ENCODE results near the gene HBZ.
A peak's percentile ranks its signal among the peaks of the same experiment; 100 is the strongest.
"Not testable (repeated sequence)": the region's sequence is repeated elsewhere in the genome, so short reads cannot be mapped to it uniquely, and the experiment has no call there.

Gene HBZ

DNA sequence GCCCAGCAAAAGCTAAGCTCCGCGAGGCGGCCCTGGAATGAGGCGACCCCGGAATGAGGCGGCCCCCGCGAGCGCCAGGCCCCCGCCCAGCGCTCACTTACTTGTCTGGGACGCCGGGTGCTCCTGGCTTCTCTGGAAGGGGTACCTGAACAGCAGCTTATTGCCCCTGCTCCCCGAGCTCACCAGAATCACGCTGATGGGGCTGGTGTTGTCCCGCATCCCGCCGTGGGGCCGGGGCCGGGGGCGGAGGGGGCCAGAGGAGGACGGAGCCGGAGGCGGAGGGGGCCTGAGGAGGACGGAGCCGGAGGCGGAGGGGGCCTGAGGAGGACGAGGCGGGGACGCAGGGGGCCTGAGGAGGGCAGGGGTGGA, 14.4 kb upstream of the HBZ start:
- peak; percentile 12 for DNase-seq

DNA sequence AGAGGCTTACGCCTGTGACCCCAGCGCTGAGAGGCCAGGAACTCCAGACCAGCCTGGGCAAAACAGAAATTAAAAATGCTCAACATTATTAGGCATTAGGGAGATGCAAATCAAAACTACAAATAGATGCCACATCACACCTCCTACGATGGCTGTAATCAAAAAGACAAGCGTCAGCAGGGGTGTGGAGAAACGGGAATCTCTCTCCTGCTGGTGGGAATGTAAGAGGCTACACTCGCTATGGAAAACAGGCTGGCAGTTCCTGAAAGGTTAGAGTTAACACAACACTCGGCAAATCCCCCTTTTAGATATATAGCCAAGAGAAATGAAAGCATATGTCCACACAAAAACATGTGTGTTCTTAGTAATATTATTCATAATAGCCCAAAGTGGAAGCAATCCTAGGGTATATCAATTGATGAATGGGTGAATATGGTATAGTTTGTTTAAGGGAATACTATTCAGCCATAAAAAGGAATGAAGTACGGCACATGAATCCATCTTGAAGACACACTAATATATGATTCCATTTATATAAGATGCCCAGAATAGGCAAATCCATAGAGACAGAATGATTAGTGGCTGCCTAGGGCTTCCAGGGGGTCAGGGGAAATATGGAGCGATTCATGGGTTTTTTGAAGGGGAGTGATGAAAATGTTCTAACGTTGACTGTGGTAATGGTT, 12.1 kb upstream of the HBZ start:
- DNase-seq: no peak

DNA sequence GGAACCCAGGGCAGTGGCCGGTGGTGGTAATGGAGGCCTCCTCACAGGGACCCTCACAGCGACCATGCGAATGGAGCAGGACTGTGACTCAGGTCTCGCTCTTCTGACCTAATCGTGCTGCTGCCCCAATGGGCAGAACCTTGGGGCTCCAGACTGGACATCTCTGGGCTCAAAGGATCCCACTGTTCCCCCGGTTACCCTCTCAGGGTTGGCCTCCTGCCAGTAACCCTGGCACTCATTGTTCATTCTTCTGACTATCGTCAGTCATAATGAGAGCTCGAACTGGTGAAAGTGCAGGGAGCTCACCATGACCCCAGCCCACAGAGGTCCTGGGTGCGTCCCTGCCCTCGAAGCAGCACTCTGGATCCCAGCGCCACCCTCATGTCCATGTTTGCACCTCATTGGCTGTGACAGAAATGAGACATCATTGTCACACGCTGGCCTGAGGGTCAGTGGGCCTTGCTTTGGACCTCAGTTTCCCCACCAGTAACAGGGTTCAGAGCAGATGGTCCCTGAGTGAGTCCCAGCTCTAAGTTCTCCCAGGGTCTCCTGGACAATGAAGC, 10.0 kb upstream of the HBZ start:
- DNase-seq: no peak

DNA sequence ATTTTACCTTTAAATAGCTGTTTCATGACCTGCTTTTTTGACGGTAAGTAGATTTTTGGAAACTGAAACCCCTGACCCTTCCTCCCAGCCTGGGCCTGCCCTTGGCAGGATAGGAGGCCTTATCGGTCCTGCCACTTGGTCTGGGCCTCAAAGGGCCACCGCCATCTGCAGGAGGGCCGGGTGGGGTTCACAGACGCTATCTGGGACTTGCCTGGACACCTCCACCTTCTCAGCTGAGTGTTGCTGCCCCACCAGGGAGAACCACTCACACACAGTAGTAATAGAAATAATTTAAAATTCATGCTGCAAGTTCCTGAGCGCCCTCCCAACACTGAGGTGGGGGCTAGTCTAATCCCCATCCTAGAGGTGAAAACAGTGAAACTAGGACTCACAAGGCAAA, 9.4 kb upstream of the HBZ start:
- DNase-seq: no peak

DNA sequence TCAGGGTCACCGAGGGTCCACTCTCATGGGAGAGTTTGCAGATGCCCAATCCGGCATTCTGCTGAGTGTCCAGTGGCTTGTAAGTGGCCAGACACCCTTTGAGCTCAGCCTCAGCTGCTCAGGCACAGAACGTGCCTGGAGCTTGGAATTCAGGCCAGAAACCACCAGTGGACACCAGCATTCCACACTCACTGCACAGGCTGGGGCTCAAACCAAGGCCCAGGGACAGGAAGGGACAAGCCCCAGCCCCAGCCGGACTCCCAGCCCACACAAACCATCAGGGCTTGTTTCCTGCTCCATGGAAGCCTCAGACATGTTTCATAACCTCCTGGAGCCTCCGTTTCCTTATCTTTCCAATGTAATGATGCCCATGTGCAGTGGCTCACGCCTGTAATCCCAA, 9.0 kb upstream of the HBZ start:
- no peak for DNase-seq

DNA sequence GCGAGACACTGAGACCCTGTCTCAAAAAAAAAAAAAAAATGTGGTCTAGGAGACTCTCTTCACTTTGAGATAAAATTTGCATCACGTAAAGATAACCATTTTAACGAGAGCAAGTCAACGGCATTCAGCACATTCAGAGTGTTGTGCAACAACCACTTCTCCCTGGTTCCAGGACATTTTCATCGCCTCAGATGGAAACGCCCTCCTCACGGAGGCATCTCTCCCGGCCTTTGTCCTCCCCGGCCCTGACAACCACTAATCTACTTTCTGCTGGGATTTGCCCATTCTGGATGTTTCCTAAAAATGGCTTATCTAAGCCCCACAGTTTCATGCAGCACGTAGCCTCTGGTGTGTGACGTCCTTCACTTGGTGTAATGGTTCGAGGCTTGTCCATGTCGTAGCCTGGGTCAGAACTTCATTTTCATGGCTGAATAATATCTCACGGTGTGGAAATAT, 7.6 kb upstream of the HBZ start:
- no peak for DNase-seq

DNA sequence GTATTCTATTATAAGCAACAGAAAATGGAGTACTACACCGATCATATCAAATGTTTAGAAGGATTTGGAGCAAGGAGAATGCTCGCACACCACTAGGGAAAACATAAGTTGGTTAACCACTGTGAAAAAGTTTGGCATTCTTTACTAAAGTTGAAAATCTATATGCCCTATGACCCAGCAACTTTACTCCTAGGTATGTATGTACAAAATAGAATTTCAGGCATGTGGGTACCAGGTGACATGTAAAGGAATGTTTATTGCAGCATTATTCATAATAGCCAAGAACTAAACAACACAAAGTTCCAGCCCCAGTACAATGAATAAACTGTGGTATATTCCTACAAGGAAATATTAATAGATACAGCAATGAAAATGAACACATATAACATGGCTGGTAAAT, 5.8 kb upstream of the HBZ start:
- DNase-seq: no peak

DNA sequence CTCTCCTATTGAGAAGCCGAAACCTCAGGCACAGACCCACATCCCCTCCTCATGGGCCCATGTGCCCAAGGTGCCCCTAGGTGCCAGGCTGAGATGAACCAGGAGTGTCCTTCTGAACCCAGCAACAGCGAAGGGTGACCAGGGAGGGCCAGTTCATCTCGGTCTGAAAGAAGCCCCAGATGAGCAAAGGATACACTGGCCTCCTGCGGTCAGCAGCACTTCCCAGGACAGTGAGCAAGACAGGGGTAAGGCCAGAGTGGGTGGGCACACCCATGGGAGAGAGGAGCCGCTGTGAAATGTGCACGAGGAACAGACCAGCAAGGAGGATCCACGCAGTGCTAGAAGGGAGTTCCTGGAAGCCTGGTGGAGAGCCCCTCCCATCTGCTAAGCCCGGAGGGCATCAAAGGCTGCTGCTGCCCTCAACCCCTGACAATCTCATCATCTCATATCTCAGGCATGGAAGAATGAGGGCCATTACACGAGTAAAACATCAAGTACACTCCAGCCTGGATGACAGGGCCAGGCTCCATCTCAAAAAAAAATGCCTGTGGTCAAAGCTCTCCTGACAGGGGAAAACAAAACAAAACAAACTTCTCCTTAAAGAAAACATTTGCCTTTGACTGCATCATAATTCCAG, 3.3 kb upstream of the HBZ start:
- DNase-seq: no peak

DNA sequence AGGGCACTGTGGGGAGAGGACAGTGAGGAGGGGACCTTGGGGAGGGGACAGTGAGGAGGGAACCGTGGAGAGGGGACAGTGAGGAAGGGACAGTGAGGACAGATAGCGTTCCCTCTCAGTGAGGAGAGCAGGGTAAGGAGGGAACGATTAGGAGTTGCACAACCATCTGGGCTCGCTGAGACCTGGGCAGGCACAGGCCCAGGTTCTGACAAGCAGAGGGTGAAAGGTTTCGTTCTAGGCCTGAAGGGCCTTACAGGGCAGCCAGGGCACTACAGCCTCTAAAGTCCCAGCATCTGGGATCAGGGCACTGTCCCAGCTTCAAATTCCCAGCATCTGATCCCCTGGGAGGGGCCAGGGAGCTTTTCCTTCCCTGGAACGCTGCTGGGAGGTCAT, 681 bp downstream of the HBZ start:
- not testable (repeated sequence) for DNase-seq

DNA sequence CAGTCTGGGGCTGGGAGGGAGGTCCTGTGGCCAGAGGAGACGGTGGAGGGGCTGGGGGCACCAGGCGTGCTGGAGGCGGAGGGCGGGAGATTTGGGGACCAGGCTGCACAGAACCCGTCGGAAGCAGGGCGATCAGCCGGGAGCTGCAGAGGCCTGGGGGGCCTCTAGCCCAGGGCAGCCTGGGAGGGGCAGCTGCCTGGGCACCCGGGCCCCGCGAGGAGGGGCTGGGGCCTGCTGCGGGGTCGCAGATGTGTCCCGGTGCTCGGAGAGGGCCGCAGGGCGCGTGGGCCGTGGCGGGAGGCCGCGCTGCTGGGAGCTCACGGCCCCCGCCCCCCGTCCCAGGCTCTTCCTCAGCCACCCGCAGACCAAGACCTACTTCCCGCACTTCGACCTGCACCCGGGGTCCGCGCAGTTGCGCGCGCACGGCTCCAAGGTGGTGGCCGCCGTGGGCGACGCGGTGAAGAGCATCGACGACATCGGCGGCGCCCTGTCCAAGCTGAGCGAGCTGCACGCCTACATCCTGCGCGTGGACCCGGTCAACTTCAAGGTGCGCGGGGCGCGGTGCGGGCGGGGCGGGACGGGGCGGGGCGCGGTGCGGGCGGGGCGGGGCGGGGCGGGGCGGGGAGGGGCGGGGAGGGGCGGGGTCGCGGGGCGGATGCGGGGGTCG, 1.2 kb downstream of the HBZ start:
- DNase-seq: not testable (repeated sequence)

DNA sequence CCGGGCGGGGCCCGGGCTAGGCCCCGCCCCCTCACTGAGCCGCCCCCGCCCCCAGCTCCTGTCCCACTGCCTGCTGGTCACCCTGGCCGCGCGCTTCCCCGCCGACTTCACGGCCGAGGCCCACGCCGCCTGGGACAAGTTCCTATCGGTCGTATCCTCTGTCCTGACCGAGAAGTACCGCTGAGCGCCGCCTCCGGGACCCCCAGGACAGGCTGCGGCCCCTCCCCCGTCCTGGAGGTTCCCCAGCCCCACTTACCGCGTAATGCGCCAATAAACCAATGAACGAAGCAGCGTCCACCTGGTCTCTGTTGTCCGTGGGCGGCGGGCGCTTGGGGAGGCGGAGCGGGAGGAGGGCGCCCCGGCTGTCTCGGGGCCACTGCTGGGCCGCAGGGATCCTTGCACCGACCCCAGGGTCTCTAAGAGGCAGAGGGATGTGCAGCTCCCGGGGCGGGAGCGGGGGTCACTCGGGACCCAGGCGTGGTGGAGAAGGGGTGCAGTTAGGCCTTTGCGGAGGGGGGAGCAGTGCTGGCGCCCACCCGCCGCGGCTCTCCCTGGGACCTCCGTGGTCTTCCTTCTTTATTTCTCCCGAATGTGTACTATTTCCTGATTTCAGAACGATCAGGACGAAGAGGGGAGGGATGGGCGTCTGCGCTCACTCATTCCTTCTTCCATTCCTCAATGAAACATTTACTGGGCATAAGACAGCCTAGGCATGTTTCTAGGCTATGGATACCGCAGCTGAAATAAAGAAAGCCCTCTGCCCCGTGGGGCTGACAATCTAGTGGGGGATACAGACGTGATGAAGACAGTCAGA, 2.0 kb downstream of the HBZ start:
- DNase-seq: peak; percentile 10

DNA sequence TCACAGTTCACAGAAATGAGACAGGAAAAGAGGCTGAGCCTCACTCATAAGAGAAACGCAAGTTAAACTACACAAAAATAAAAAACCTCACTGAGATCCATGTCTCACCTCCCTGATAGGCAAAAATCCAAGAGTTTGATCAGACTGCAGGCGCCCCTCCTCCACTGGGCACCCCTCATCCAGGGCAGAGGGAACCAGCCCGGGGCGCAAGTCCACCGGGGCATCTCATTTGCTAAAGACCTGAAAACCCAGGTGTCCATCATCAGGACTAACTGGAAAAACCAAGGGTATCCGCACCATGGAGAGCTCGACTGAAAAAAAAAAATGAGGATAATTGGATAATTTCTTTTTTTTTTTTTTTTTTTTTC, 2.6 kb downstream of the HBZ start:
- no peak for DNase-seq

DNA sequence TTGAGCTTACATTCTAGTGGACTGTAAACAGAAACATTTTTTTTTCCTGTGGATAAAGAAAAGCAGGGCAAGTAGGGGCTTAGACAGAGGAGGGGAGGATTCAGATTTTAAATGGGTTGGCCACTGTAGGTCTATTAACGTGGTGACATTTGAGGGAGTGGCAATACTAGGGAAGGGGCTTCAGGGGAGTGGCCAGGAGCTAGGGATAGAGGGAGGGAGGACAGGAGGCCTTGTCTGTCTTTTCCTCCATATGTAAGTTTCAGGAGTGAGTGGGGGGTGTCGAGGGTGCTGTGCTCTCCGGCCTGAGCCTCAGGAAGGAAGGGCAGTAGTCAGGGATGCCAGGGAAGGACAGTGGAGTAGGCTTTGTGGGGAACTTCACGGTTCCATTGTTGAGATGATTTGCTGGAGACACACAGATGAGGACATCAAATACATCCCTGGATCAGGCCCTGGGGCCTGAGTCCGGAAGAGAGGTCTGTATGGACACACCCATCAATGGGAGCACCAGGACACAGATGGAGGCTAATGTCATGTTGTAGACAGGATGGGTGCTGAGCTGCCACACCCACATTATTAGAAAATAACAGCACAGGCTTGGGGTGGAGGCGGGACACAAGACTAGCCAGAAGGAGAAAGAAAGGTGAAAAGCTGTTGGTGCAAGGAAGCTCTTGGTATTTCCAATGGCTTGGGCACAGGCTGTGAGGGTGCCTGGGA, 6.8 kb downstream of the HBZ start:
- no peak for DNase-seq

DNA sequence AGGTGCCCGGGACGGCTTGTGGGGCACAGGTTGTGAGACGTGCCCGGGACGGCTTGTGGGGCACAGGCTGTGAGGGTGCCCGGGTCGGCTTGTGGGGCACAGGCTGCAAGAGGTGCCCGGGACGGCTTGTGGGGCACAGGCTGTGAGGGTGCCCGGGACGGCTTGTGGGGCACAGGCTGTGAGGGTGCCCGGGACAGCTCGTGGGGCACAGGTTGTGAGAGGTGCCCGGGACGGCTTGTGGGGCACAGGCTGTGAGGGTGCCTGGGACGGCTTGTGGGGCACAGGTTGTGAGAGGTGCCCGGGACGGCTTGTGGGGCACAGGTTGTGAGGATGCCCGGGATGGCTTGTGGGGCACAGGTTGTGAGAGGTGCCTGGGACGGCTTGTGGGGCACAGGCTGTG, 7.8 kb downstream of the HBZ start:
- not testable (repeated sequence) for DNase-seq

DNA sequence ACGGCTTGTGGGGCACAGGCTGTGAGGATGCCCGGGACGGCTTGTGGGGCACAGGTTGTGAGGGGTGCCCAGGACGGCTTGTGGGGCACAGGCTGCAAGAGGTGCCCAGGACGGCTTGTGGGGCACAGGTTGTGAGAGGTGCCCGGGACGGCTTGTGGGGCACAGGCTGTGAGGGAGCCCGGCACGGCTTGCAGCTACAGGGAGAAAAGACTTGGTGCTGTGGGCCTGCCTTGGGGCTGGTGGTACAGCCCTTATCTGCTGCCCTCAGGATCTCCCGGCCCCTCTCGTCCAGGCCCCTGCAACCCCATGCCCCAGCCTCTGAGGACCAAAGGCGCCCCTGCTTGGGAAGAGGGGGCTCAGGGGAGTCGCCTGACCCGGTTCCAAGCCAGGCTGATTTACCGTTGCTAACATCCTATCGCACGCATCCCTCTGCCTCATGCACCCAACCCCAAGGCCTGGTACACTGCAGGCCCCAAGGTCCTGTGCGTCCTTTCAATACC, 8.3 kb downstream of the HBZ start:
- DNase-seq: no peak

DNA sequence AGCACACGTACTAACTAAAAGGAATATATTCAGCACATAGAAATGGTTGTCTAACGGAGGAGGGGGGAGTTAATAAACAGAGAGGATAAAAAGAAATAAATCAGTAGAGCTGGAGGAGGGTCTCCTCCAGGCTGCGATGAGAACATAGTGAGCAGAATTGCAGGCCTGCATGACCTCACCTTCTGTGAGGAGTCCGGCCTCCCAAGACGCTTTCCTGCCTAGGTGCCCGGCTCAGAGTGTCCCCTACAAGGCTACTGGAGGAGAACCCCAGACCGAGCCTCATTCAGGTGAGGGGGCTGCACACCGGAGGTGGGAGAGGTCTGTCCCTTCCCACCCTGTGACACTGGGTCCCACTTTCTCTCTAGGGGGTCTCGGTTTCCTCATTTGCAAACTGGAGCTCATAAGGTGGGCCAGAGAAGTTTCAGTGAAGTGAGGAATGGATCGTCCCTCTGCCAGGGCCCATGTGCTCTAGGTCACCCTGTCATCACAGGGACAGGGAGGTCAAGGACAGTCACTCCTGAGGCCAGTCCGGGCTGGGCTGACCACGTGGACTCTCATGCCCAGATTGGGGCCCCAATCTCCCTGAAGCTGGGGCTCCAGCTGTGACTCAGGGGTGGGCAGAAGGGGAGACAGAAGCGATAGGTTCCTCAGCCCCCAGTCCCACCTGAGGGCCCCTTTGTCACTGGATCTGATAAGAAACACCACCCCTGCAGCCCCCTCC, 10.0 kb downstream of the HBZ start:
- no peak for DNase-seq

DNA sequence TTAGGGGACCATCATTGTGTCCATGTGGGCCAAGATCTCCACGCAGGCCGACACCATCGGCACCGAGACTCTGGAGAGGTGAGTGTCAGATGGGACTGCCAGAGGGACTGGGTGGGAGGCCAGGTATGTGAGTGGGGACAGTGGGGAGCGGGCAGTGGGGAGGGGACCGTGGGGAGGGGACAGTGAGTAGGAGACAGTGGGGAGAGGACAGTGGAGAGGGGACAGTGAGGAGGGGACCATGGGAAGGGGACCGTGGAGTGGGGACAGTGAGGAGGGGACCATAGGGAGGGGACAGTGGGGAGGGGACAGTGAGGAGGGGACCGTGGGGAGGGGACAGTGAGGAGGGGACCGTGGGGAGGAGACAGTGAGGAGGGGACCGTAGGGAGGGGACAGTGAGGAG, 10.7 kb downstream of the HBZ start:
- DNase-seq: not testable (repeated sequence)

DNA sequence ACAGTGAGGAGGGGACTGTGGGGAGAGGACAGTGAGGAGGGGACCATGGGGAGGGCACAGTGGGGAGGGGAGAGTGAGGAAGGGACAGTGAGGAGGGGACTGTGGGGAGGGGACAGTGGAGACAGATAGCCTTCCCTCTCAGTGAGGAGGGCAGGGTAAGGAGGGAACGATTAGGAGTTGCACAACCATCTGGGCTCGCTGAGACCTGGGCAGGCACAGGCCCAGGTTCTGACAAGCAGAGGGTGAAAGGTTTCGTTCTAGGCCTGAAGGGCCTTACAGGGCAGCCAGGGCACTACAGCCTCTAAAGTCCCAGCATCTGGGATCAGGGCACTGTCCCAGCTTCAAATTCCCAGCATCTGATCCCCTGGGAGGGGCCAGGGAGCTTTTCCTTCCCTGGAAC, 11.3 kb downstream of the HBZ start:
- not testable (repeated sequence) for DNase-seq

DNA sequence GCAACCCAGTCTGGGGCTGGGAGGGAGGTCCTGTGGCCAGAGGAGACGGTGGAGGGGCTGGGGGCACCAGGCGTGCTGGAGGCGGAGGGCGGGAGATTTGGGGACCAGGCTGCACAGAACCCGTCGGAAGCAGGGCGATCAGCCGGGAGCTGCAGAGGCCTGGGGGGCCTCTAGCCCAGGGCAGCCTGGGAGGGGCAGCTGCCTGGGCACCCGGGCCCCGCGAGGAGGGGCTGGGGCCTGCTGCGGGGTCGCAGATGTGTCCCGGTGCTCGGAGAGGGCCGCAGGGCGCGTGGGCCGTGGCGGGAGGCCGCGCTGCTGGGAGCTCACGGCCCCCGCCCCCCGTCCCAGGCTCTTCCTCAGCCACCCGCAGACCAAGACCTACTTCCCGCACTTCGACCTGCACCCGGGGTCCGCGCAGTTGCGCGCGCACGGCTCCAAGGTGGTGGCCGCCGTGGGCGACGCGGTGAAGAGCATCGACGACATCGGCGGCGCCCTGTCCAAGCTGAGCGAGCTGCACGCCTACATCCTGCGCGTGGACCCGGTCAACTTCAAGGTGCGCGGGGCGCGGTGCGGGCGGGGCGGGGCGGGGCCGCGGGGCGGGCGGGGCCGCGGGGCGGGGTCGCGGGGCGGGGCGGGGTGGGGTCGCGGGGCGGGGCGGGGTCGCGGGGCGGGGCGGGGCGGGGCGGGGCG, 11.8 kb downstream of the HBZ start:
- not testable (repeated sequence) for DNase-seq

DNA sequence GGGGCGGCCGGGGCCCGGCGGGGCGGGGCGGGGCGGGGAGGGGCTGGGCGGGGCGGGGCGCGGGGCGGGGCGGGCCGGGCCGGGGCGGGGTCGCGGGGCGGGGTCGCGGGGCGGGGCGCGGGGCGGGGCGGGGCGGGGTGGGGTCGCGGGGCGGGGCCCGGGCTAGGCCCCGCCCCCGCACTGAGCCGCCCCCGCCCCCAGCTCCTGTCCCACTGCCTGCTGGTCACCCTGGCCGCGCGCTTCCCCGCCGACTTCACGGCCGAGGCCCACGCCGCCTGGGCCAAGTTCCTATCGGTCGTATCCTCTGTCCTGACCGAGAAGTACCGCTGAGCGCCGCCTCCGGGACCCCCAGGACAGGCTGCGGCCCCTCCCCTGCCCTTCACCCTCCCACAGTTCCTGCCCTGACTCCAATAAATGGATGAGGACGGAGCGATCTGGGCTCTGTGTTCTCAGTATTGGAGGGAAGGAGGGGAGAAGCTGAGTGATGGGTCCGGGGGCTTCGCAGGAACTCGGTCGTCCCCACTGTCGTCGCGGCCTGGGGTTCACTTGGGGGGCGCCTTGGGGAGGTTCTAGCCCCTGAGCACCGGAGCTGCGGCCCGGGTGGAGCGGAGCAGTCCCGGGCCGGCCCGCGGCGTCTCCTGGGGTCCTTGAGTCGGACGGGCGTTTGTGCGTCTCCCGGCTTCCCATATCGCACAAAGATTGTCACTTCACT, 12.5 kb downstream of the HBZ start:
- DNase-seq: no peak

Measured in fibroblast of skin of abdomen (primary cell).